Keratinocyte (primary cell): ENCODE data around the gene CCN5. TPM values are rescaled to one million over a fixed set of nuclear protein-coding genes. Genes with fewer than 3 reads are reported as not detected.

ENCODE experiments used
- DNase-seq: peaks from one replicate; pipeline ENCODE4 v3.0.0-alpha.2; 2011; ENCODE audit warnings: low read depth, missing footprints, low spot score
- FAIRE-seq: peaks from 2 replicates; lab custom pipeline; 2011; peaks lifted over from hg19 to GRCh38; lab: Jason Lieb, UNC
- H2AFZ ChIP-seq: 2 replicates; pipeline ENCODE4 v1.6.0; 2012; ENCODE audit warnings: low read length, control low read depth, inconsistent platforms; ENCODE audit not compliant: control insufficient read depth
- H3K27ac ChIP-seq: 2 replicates; pipeline ENCODE4 v1.5.1; 2011; ENCODE audit warnings: low read length; ENCODE audit not compliant: control insufficient read depth, insufficient read depth
- H3K27me3 ChIP-seq: 3 replicates; pipeline ENCODE4 v1.6.0; 2011; ENCODE audit warnings: low read length; ENCODE audit not compliant: control insufficient read depth, insufficient read depth; ENCODE audit errors: extremely low read depth
- H3K36me3 ChIP-seq, 2 experiments: 2 replicates in 1 of 2; 3 replicates in 1 of 2; pipeline ENCODE4 v1.5.1; 2011; ENCODE audit warnings: low read length in 2 of 2, mild to moderate bottlenecking in 1 of 2; ENCODE audit not compliant: control insufficient read depth in 2 of 2, insufficient read depth in 2 of 2; ENCODE audit errors: extremely low read depth in 1 of 2
- H3K4me1 ChIP-seq: 3 replicates; pipeline ENCODE4 v1.5.1; 2011; ENCODE audit warnings: low read length; ENCODE audit not compliant: control insufficient read depth, insufficient read depth; ENCODE audit errors: extremely low read depth
- H3K4me2 ChIP-seq: 3 replicates; pipeline ENCODE4 v1.6.0; 2011; ENCODE audit warnings: low read depth, low read length; ENCODE audit not compliant: control insufficient read depth, insufficient read depth; ENCODE audit errors: extremely low read depth
- H3K4me3 ChIP-seq, 3 experiments: fragments of 200-600 bp in 1 of 3; sonication (generic) in 1 of 3; 2 replicates in 2 of 3; 3 replicates in 1 of 3; pipeline ENCODE4 v1.5.1; 2011 to 2016; ENCODE audit warnings: low read length in 3 of 3, mild to moderate bottlenecking in 3 of 3, control low read depth in 2 of 3, inconsistent platforms in 1 of 3, low read depth in 1 of 3, mixed read lengths in 1 of 3, mixed run types in 1 of 3, moderate library complexity in 1 of 3; ENCODE audit not compliant: control insufficient read depth in 2 of 3, insufficient read depth in 2 of 3; ENCODE audit errors: extremely low read depth in 1 of 3
- H3K79me2 ChIP-seq: 2 replicates; pipeline ENCODE4 v1.6.0; 2012; ENCODE audit warnings: low read length; ENCODE audit not compliant: control insufficient read depth, insufficient read depth
- H3K9ac ChIP-seq: 3 replicates; pipeline ENCODE4 v1.6.0; 2011; ENCODE audit warnings: low read length; ENCODE audit not compliant: control insufficient read depth, insufficient read depth; ENCODE audit errors: extremely low read depth
- H3K9me1 ChIP-seq: 3 replicates; pipeline ENCODE4 v1.6.0; 2011; ENCODE audit warnings: low read length; ENCODE audit not compliant: control insufficient read depth, insufficient read depth; ENCODE audit errors: extremely low read depth
- H3K9me3 ChIP-seq: 2 replicates; pipeline ENCODE4 v1.5.1; 2012; ENCODE audit warnings: low read depth, low read length; ENCODE audit not compliant: control insufficient read depth
- H4K20me1 ChIP-seq: 3 replicates; pipeline ENCODE4 v1.6.0; 2011; ENCODE audit warnings: low read length; ENCODE audit not compliant: control insufficient read depth, insufficient read depth; ENCODE audit errors: extremely low read depth
- CTCF ChIP-seq, 3 experiments: IDR thresholded peaks in 1 of 3; conservative IDR thresholded peaks in 1 of 3; optimal IDR thresholded peaks in 1 of 3; 2 replicates in 2 of 3; 3 replicates in 1 of 3; pipeline versions ENCODE3 to v1.5.1; 2011; ENCODE audit warnings: low read length in 3 of 3, mild to moderate bottlenecking in 3 of 3, moderate library complexity in 2 of 3, control low read depth in 1 of 3, inconsistent platforms in 1 of 3; ENCODE audit not compliant: insufficient read depth in 2 of 3; ENCODE audit errors: extremely low read depth in 1 of 3
- EZH2 ChIP-seq: IDR thresholded peaks from one replicate; pipeline ENCODE4 v1.6.1; 2012; ENCODE audit warnings: inconsistent platforms, mild to moderate bottlenecking, low read length, moderate library complexity
- dilution Hi-C: fragments of 300-500 bp; cut with MboI; formaldehyde crosslinking; loops from one replicate; pipeline ENCODE4 v1.7.0; 2020; ENCODE audit warnings: low sequenced_read_pairs; ENCODE audit not compliant: extremely low pct_ligation_motif_present
- polyA plus RNA-seq, 5 experiments: library from polyadenylated mRNA; depleted of rRNA in 3 of 5; stranded (reverse) in 3 of 5; stranded (forward) in 1 of 5; unstranded in 1 of 5; fragments of >200 nt; gene quantifications; 1 replicate in 1 of 5; 2 replicates in 3 of 5; 3 replicates in 1 of 5; pipeline versions ENCODE4 v1.2.1 to v1.2.3, GENCODE V29; 2011 to 2012; ENCODE audit warnings: missing spikeins in 2 of 5, low read depth in 1 of 5, low replicate concordance in 1 of 5

The CCN5 gene
- polyA plus RNA-seq, 1 donor (not counting 4 experiments of a cell fraction or from before 2014, with no cell fraction given): not detected

DNA sequence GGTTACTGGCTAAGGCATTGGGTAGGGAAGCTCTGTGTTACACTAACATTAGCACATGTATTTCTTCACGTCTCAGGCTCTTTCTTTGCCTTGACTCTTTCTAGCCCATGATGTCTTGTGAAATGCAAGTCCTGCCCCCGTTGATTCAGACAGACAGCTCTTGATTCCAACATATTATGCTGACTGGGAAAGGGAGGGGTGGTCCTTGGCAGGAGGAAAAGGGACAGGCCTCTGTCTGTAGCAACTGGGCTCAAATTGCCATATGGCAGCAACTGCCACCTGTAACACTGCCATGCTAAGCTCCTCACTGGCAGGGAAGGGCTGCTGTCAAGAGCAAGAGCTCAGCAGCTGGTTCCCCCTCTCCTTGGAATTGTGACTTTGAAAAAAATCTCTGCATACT is 24.8 kb downstream of the CCN5 start:
- Histone ChIP-seq H3K9me1 (no peaks in the 10 kb centered on the region), H3K27ac (no peak overlapping the region), H3K4me3 (no peak overlapping the region), H3K4me1 (no peaks in the 10 kb centered on the region), H2AFZ (no peak overlapping the region), H3K9me3 (no peaks in the 10 kb centered on the region), H3K4me2 (no peak overlapping the region), H3K36me3 (no peaks in the 10 kb centered on the region), H4K20me1 (no peaks in the 10 kb centered on the region), H3K79me2 (no peaks in the 10 kb centered on the region), H3K9ac (no peak overlapping the region), H3K27me3 (peaks cover 29% of the 10 kb centered on the region)
- FAIRE-seq (no peak), DNase-seq (no peak)
- dilution Hi-C loops: no loop called here
- no peak for TF ChIP-seq CTCF (optimal IDR thresholded peaks at IDR 0.05 in 1 of 3, IDR thresholded peaks at IDR 0.05 in 1 of 3, conservative IDR thresholded peaks at IDR 0.05 in 1 of 3; ENCODE audit: extremely low read depth in 1 of 3, insufficient read depth in 2 of 3, low read length in 3 of 3)
- no peak for TF ChIP-seq EZH2

DNA sequence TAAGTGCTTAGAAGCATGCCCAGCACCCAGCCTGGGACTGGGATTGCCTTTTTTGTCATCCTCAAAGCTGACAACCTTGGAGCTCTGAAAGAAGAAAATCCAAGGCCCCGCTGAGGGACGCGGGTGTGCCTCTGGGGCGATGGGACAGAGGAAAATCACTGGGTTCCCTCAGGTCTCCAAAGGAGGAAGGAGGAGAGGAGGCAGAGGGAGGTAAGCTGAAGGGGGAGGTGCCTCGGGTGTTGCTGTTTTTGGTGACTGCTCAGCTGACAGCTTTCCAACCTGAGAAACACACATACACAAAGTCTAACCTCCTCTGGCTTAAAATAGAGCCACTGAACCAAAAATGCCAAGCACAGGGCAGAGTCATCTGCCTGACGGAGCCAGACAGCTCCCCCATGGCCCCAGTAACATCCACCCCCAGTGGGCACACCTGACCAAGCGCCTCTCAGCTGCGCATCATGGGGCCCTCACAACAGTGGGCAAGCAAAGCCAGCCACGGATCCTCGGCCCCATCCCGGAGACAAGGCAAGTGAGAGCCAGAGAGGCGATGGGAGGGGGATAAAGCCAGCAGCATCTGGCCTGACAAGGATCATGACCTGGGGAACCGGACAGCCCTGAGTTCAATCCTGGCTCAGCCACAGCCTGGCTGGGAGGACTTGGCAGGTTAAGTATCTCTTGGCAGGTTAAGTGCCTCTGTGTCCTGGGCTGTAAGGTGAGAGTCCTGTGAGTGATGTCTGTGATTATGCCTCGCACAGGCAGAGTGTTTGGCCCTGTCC is 27.3 kb downstream of the CCN5 start:
- peaks cover 46% of the 10 kb centered on the region for H3K27me3 ChIP-seq
- no peak overlapping the region for H3K4me3 ChIP-seq
- H4K20me1 ChIP-seq: peaks cover 5% of the 10 kb centered on the region
- H3K79me2 ChIP-seq: no peaks in the 10 kb centered on the region
- dilution Hi-C loops: no loop called here
- H3K9me1 ChIP-seq: no peaks in the 10 kb centered on the region
- H3K27ac ChIP-seq: no peak overlapping the region
- no peak overlapping the region for H3K4me2 ChIP-seq
- no peak overlapping the region for H3K9ac ChIP-seq
- no peaks in the 10 kb centered on the region for H3K36me3 ChIP-seq
- no peaks in the 10 kb centered on the region for H3K9me3 ChIP-seq
- TF ChIP-seq CTCF (optimal IDR thresholded peaks at IDR 0.05 in 1 of 3, IDR thresholded peaks at IDR 0.05 in 1 of 3, conservative IDR thresholded peaks at IDR 0.05 in 1 of 3; ENCODE audit: extremely low read depth in 1 of 3, insufficient read depth in 2 of 3, low read length in 3 of 3) (no peak), EZH2 (no peak)
- FAIRE-seq (no peak), DNase-seq (no peak)
- H3K4me1 ChIP-seq: peaks cover 8% of the 10 kb centered on the region
- no peak overlapping the region for H2AFZ ChIP-seq
